ES-I3 (cell line): ENCODE results near the gene NANOS2.
A peak's percentile ranks its signal among the peaks of the same experiment; 100 is the strongest.

Experiments
- H3K36me3 ChIP-seq: 2 replicates; pipeline ENCODE4 v1.6.1; 2013; ENCODE audit warnings: mild to moderate bottlenecking, low read length, control low read depth, moderate library complexity; ENCODE audit not compliant: insufficient read depth
- H3K4me1 ChIP-seq: 2 replicates; pipeline ENCODE4 v1.6.1; 2013; ENCODE audit warnings: mild to moderate bottlenecking, control low read depth, low read length; ENCODE audit not compliant: insufficient read depth
- H3K9ac ChIP-seq: 2 replicates; pipeline ENCODE4 v1.6.1; 2013; ENCODE audit warnings: low read depth, mild to moderate bottlenecking, low read length, moderate library complexity
- H3K9me3 ChIP-seq: 2 replicates; pipeline ENCODE4 v1.6.1; 2013; ENCODE audit warnings: mild to moderate bottlenecking, low read length, moderate library complexity; ENCODE audit not compliant: control insufficient read depth, insufficient read depth

The NANOS2 gene

DNA sequence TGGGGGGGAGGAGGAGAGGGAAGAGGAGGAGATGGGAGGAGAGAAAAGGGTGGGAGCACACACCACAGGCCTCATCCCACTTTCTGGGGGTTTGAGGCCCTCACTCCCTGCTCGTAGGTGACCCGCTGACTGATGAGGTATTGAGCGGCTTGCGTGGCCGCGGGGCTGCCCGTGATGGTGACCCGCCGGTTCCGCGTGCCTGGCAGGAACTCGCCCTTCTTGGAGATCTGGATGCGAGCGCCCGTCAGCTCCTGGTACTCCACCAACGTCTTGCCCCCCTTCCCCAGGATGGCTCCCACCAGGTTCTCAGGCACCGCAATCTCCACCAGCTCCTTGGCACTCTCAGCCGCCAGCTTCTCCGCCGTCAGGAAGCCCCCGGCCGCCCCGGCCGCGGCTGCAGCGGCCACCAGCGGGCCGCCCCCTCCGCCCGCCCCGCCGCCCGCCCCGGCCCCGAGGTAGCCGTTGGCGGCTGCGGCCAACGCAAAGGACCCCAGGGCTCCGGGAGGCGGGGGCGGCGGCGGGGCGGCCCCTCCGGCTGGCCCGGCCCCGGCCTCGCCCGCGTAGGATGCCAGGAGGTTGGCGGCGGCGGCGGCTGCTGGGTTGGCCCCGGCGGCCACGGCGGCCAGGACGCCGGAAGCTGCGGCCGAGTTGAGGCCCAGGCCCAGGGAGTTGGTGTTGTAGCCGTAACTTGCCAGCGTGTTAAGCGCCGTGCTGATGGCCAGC lies 25.4 kb upstream of the NANOS2 start:
- no peaks in the 10 kb centered on the region for H3K9me3 ChIP-seq
- no peak overlapping the region for H3K9ac ChIP-seq
- H3K36me3 ChIP-seq, result no peaks in the 10 kb centered on the region
- no peaks in the 10 kb centered on the region for H3K4me1 ChIP-seq

DNA sequence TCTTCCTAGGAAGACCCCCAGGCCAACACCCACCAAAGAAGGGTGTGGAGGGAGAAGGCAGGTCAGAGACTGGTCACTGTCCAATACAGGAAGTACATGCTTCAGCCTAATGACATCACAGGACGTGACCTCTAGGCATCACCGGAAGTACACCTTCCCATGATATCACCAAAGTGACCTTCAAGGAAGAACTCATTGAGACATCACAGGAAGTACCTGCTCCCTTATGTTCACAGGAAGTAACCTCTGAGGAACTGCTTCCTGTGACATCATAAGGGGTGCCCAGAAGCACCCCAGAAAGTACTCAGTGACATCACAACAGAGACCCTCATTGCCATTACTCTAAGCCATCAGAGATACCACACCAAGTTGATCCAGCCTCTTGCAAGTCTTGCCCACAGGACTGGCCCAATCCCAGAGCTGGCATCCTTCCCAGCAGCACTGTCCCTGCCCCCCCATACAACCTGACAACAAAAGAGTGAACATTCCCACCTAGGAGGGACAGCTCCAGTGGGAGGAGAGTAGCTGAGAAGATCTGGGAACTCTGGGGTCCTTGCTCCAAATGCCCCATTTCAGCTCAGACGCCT lies 24.2 kb upstream of the NANOS2 start:
- no peak overlapping the region for H3K9ac ChIP-seq
- H3K9me3 ChIP-seq, result no peaks in the 10 kb centered on the region
- H3K4me1 ChIP-seq, result no peaks in the 10 kb centered on the region

DNA sequence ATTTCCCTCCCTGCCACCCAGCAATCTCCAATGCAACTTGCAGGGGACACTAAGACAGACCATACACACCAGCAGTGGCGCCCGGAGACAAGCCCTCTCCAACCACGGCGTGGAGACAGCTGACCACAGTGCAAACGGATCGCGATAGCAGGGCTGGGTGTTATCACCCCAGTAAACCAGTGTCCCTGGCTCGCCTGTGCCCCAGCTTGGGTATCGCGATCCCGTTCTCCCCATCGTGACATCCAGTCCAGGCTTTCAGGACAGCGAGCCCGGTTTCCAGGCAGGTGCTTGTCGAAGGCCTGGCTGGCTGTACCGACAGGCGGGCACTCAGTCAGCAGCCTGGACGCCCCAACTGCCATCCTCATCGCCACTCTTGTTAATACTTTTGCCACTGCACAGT lies 20.7 kb upstream of the NANOS2 start:
- Histone ChIP-seq H3K9ac (no peak overlapping the region), H3K36me3 (no peaks in the 10 kb centered on the region), H3K4me1 (no peaks in the 10 kb centered on the region), H3K9me3 (no peaks in the 10 kb centered on the region)

More for the DNA sequence above, 24.2 kb upstream of the NANOS2 start:
- no peaks in the 10 kb centered on the region for H3K36me3 ChIP-seq

- H3K4me1 ChIP-seq, result no peaks in the 10 kb centered on the region
- no peaks in the 10 kb centered on the region for H3K36me3 ChIP-seq
- H3K9ac ChIP-seq, result no peak overlapping the region
- no peaks in the 10 kb centered on the region for H3K9me3 ChIP-seq
Observed at GRCh38 chr19:45934551-45935230, 20.1 kb upstream of the NANOS2 start.

DNA sequence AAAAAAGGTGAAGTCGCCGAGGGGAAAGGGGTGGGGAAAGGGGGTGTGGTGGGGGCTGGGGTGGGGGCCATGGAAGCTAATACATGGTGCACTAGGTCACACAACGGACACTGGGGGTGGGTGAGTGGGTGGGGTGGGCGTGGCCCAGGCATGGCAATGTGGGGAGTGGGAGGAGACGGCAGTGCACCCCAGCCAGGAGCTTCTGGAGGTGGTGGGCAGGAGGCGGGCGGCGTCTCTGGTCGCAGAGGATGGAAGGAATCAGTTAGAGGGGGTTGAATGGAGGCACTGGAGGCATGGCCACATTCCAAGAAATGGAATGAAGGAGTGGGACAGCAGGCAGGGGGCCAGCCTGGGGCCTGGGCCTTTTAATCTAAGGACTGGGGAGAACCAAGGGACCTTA lies 19.2 kb upstream of the NANOS2 start:
- no peaks in the 10 kb centered on the region for H3K9me3 ChIP-seq
- H3K4me1 ChIP-seq, result 0 out of 2 replicates have a peak, but pooled peaks cover 6% of the 10 kb centered on the region
- H3K36me3 ChIP-seq, result no peaks in the 10 kb centered on the region
- H3K9ac ChIP-seq, result no peak overlapping the region

- Histone ChIP-seq H3K9me3 (no peaks in the 10 kb centered on the region), H3K36me3 (no peaks in the 10 kb centered on the region), H3K9ac (no peak overlapping the region), H3K4me1 (0 out of 2 replicates have a peak, but pooled peaks cover 7% of the 10 kb centered on the region)
Observed at GRCh38 chr19:45931055-45931454, 16.5 kb upstream of the NANOS2 start.

DNA sequence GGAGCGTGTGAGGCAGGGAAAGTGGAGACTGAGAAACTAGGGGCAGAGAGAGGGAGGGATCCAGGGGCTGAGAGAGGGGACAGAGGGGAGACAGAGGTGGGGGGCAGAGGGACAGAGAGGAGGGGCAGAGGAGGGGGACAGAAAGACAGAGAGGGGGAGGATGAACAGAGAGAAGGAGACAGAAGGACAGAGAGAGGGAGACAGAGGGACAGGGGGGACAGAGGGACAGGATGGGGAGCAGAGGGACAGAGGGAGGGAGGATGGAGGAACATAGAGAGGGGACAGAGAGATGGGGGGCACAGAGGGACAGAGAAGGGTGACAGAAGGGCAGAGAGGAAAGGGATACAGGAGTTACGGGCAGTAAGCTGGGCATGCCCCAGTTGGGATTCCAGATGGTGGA lies 14.7 kb upstream of the NANOS2 start:
- no peaks in the 10 kb centered on the region for H3K36me3 ChIP-seq
- no peak overlapping the region for H3K9ac ChIP-seq
- 0 out of 2 replicates have a peak, but pooled peaks cover 7% of the 10 kb centered on the region for H3K4me1 ChIP-seq
- H3K9me3 ChIP-seq, result no peaks in the 10 kb centered on the region

GRCh38 chr19:45927565-45928261 lies 13.1 kb upstream of the NANOS2 start:
- no peaks in the 10 kb centered on the region for H3K36me3 ChIP-seq

DNA sequence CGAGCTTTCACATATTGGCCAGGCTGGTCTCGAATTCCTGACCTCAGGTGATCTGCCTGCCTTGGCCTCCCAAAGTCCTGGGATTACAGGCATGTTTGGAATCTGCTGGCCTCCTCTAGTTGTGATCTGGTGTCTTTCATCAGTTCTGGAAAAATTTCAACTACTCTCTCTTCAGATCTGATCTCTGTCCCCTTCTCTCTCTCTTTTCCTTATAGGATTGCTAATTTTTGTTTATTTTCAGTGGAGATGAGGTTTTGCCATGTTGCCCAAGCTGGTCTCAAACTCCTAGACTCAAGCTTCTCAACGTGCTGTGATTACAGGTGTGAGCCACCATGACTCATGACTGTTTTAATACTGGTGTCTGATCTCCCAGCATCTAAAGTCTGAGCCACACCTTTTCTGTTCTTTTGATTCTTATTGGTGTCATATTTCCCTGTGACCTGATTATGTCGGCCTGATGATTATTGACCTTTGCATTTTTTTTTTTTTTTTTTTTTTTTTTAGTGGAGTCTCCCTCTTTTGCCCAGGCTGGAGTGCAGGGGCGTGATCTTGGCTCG lies 10.4 kb upstream of the NANOS2 start:
- H3K9me3 ChIP-seq, result no peaks in the 10 kb centered on the region
- 0 out of 2 replicates have a peak, but pooled peaks cover 7% of the 10 kb centered on the region for H3K4me1 ChIP-seq

More at GRCh38 chr19:45927565-45928261, 13.1 kb upstream of the NANOS2 start:
- Histone ChIP-seq H3K9me3 (no peaks in the 10 kb centered on the region), H3K4me1 (0 out of 2 replicates have a peak, but pooled peaks cover 7% of the 10 kb centered on the region), H3K9ac (peak overlapping the region; percentile 36)

DNA sequence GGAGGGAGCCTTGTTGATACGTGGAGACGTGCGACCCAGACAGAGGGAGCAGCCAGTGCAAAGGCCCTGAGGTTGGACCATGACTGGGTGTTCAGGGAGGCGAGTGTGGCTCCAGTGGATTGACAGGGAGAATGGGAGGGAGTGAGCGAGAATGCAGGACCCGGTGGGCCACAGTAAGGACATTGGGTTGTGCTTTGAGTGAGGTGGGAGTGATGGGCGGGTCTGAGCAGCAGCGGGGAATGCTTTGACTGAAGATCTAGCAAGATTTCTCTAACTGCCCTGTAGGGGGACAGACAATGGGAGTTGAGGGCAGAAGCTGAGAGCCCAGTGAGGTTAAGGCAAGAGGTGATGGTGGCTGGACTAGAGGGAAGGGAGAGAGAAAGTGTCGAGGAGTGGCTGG lies 7.7 kb upstream of the NANOS2 start:
- no peaks in the 10 kb centered on the region for H3K36me3 ChIP-seq
- H3K9ac ChIP-seq, result no peak overlapping the region
- no peaks in the 10 kb centered on the region for H3K4me1 ChIP-seq
- H3K9me3 ChIP-seq, result no peaks in the 10 kb centered on the region

More for the DNA sequence above, 10.4 kb upstream of the NANOS2 start:
- no peak overlapping the region for H3K9ac ChIP-seq
- H3K36me3 ChIP-seq, result no peaks in the 10 kb centered on the region

- H3K9me3 ChIP-seq, result no peaks in the 10 kb centered on the region
- H3K9ac ChIP-seq, result no peak overlapping the region
- no peaks in the 10 kb centered on the region for H3K4me1 ChIP-seq
- H3K36me3 ChIP-seq, result no peaks in the 10 kb centered on the region
Observed at GRCh38 chr19:45920458-45920857, 5.9 kb upstream of the NANOS2 start.

DNA sequence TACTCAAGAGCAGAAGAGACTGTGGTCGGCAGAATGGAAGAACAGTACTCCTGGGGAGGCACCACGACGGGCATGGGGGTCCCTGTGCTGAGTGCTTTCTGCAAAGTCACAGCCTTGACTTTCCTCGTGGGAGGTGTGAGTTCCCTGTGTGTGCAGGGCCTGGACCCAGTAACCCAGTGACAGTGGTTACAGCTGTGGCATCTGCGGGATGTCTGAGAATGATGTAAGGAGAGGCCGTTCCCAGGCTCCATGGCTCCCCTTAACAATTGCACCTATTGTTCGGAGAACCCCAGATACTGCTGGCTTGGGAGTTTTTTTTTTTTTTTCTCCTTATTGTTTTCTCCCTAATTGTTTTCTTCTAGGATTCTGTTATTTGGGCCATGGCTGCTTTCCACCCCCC lies 5.1 kb upstream of the NANOS2 start:
- no peaks in the 10 kb centered on the region for H3K36me3 ChIP-seq
- no peak overlapping the region for H3K9ac ChIP-seq
- no peaks in the 10 kb centered on the region for H3K4me1 ChIP-seq

GRCh38 chr19:45918721-45919120 lies 4.1 kb upstream of the NANOS2 start:
- no peaks in the 10 kb centered on the region for H3K9me3 ChIP-seq

More for the DNA sequence above, 5.1 kb upstream of the NANOS2 start:
- H3K9me3 ChIP-seq, result no peaks in the 10 kb centered on the region

DNA sequence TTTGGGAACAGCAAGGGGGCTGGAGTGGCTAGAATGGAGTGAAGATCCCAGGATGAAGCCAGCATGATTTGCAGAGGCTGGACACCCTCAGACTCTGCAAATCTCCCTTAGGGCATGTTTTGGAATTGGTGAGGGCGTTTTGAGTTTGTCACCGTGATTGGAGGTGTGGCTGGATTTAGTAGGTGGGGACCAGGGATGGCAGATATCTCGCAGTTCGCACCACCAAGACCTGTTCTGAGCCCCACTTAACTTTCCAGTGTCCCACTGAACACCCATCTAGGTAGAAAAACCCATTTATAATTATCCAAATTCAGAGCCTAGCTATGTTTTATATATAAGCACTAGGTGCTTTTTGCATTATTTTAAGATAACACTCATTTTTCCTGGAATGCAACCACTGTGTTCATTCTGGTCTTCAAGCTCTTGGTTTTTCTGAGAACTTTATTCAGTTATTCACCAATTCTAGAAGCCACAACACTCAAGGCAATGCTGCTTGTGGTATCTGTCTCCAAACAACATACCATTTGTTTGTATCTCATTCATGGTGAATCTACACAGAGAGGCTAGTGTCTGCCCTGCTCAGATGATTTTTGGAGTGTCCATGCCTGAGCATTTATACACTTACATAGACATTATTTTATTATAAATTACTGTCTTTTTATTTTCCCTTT lies 3.0 kb upstream of the NANOS2 start:
- H3K36me3 ChIP-seq, result no peaks in the 10 kb centered on the region
- H3K4me1 ChIP-seq, result no peaks in the 10 kb centered on the region
- H3K9me3 ChIP-seq, result no peaks in the 10 kb centered on the region
- H3K9ac ChIP-seq, result no peak overlapping the region

More at GRCh38 chr19:45918721-45919120, 4.1 kb upstream of the NANOS2 start:
- Histone ChIP-seq H3K4me1 (no peaks in the 10 kb centered on the region), H3K36me3 (no peaks in the 10 kb centered on the region), H3K9ac (no peak overlapping the region)
